Endothelial cell (in vitro differentiated cells): ENCODE results near the gene STX10. TPM values are rescaled to one million over a fixed set of nuclear protein-coding genes. Genes with fewer than 3 reads are reported as not detected.
A peak's percentile ranks its signal among the peaks of the same experiment; 100 is the strongest.

ENCODE experiments used
- DNase-seq: peaks from one replicate; pipeline ENCODE4 v3.0.0; 2021; ENCODE audit warnings: low spot score
- H3K27ac Mint-ChIP-seq: one replicate; pipeline ENCODE4 v1.8.0; 2021; ENCODE audit warnings: mixed read lengths, inconsistent platforms; ENCODE audit not compliant: unreplicated experiment
- H3K27me3 Mint-ChIP-seq: one replicate; pipeline ENCODE4 v1.8.0; 2021; ENCODE audit warnings: mild to moderate bottlenecking, moderate library complexity, mixed read lengths, inconsistent platforms; ENCODE audit not compliant: unreplicated experiment
- H3K36me3 Mint-ChIP-seq: one replicate; pipeline ENCODE4 v1.8.0; 2021; ENCODE audit warnings: mild to moderate bottlenecking, low read depth, mixed read lengths, inconsistent platforms; ENCODE audit not compliant: unreplicated experiment
- H3K4me1 Mint-ChIP-seq: one replicate; pipeline ENCODE4 v1.8.0; 2021; ENCODE audit warnings: mild to moderate bottlenecking, mixed read lengths, inconsistent platforms; ENCODE audit not compliant: unreplicated experiment
- H3K4me3 Mint-ChIP-seq: one replicate; pipeline ENCODE4 v1.8.0; 2021; ENCODE audit warnings: mild to moderate bottlenecking, mixed read lengths, inconsistent platforms; ENCODE audit not compliant: unreplicated experiment
- H3K9me3 Mint-ChIP-seq: one replicate; pipeline ENCODE4 v1.8.0; 2021; ENCODE audit warnings: mixed read lengths, inconsistent platforms; ENCODE audit not compliant: unreplicated experiment
- total RNA-seq: library from RNA; stranded (reverse); fragmentation: NEBNext Ultra II Directional; extraction: Animal tissue kit (Norgen Biotek cat#: 25700); gene quantifications from one replicate; pipeline ENCODE4 v1.2.1, GENCODE V29; 2021; ENCODE audit not compliant: unreplicated experiment
- TF ChIP-seq, protein P1 (sequence below): fragments of 200-600 bp; sonication (generic); IDR thresholded peaks from one replicate; pipeline ENCODE4 v1.5.0; 2021; ENCODE audit warnings: antibody characterized with exemption; ENCODE audit not compliant: unreplicated experiment

STX10 gene
- total RNA-seq, 1 donor from 2014 or later, result 31.8 TPM

GRCh38 chr19:13130886-13131490, 19.2 kb downstream of the STX10 start:
- Mint-ChIP-seq H3K4me1 (peaks cover 8% of the 10 kb centered on the region), H3K9me3 (no peaks in the 10 kb centered on the region), H3K36me3 (no peaks in the 10 kb centered on the region), H3K27me3 (peaks cover 2% of the 10 kb centered on the region), H3K4me3 (peak overlapping the region; percentile 59), H3K27ac (peak overlapping the region; percentile 31)
- TF ChIP-seq, protein P1, sequence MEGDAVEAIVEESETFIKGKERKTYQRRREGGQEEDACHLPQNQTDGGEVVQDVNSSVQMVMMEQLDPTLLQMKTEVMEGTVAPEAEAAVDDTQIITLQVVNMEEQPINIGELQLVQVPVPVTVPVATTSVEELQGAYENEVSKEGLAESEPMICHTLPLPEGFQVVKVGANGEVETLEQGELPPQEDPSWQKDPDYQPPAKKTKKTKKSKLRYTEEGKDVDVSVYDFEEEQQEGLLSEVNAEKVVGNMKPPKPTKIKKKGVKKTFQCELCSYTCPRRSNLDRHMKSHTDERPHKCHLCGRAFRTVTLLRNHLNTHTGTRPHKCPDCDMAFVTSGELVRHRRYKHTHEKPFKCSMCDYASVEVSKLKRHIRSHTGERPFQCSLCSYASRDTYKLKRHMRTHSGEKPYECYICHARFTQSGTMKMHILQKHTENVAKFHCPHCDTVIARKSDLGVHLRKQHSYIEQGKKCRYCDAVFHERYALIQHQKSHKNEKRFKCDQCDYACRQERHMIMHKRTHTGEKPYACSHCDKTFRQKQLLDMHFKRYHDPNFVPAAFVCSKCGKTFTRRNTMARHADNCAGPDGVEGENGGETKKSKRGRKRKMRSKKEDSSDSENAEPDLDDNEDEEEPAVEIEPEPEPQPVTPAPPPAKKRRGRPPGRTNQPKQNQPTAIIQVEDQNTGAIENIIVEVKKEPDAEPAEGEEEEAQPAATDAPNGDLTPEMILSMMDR, result no peak
- no peak for DNase-seq

- no peaks in the 10 kb centered on the region for H3K36me3 Mint-ChIP-seq
- H3K4me3 Mint-ChIP-seq, result no peak overlapping the region
- H3K9me3 Mint-ChIP-seq, result no peaks in the 10 kb centered on the region
- TF ChIP-seq, protein P1, result no peak
- H3K27ac Mint-ChIP-seq, result no peak overlapping the region
- DNase-seq, result no peak
- H3K4me1 Mint-ChIP-seq, result peaks cover 8% of the 10 kb centered on the region
- peaks cover 2% of the 10 kb centered on the region for H3K27me3 Mint-ChIP-seq
Observed at GRCh38 chr19:13129384-13129783, 20.8 kb downstream of the STX10 start.

DNA sequence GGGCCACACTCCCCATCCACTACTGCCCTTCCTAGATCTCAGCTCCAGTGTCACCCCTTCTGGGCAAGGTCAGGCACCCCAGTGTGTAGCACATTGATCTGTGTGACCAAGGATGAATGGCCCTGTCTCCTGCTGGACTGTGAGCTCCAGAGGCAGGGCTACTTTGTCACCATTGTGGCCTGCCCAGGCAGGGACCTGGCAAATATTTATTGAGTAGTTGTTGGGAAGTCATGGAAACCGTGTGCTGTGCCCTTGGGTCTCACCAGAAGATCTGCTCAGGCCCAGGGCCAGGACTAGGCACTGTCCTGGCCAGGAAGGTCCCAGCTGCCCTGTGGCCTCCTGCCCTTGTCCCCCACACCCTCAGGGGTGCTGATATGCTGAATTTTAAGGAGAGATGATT, 21.6 kb downstream of the STX10 start:
- Mint-ChIP-seq H3K27ac (no peak overlapping the region), H3K27me3 (peaks cover 2% of the 10 kb centered on the region), H3K4me1 (peaks cover 8% of the 10 kb centered on the region), H3K4me3 (peak overlapping the region; percentile 31), H3K9me3 (no peaks in the 10 kb centered on the region), H3K36me3 (no peaks in the 10 kb centered on the region)
- no peak for DNase-seq
- TF ChIP-seq, protein P1, result no peak

DNA sequence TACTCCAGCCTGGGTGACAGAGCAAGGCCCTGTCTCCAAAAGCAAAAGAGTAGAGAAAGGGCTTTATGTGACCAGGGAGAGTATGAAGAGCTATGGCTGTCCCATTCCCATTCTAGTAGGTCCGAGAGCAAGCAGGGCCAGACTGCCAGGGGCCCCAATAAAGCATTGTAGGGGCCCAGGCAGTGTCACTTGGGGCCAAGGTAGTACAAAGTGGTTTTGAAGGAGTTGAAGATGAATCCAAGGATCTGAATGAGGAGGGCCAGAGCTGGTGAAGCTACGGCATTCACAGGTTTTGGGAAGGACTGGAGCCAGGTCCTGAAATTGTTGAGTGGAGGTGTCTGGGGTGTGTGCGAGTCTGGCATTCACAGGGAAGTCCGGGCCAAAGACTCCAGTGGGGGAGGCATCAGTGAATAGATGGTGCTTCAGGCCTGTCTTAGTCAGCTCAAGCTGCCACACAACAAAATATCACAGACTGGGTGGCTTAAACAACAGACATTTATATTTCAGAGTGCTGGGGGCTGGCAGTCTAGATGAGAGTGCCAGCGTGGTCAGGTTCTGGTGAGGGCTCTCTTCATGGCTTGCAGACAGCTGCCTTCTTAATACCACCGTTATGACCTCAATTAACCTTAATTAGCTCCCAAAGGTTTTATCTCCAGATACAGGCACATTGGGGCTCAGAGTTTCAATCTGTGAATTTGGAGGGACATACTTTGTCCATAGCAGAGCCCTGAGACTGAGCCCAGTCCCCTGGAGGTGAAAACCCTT, 22.2 kb downstream of the STX10 start:
- TF ChIP-seq, protein P1, result no peak
- Mint-ChIP-seq H3K36me3 (no peaks in the 10 kb centered on the region), H3K4me3 (no peak overlapping the region), H3K27me3 (peaks cover 2% of the 10 kb centered on the region), H3K27ac (no peak overlapping the region), H3K9me3 (no peaks in the 10 kb centered on the region), H3K4me1 (peaks cover 8% of the 10 kb centered on the region)
- no peak for DNase-seq

DNA sequence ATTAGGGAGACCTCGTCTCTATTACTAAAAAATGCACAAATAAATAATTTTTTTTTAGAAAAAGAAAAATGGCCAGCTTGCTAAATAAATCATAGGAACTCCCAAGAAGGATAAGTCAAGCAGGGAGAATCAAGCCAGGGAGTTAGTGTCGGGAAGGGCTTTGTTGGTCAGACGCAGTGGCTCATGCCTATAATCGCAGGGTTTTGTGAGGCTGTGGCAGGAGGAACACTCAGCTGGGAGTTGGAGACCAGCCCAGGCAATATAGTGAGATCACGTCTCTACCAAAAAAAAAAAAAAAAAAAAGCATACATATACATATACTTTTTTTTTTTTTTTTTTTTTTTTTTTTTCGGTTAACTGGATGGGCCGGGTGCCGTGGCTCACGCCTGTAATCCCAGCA, 23.1 kb downstream of the STX10 start:
- H3K4me1 Mint-ChIP-seq, result peaks cover 12% of the 10 kb centered on the region
- TF ChIP-seq, protein P1, result no peak
- no peaks in the 10 kb centered on the region for H3K36me3 Mint-ChIP-seq
- no peak for DNase-seq
- no peak overlapping the region for H3K27ac Mint-ChIP-seq
- peaks cover 2% of the 10 kb centered on the region for H3K27me3 Mint-ChIP-seq
- no peaks in the 10 kb centered on the region for H3K9me3 Mint-ChIP-seq
- H3K4me3 Mint-ChIP-seq, result no peak overlapping the region
